HUDEP-2 (cell line): ENCODE measurements around the gene FARSA.
"Not testable (repeated sequence)": the region's sequence is repeated elsewhere in the genome, so short reads cannot be mapped to it uniquely, and the experiment has no call there.

Experiments used
- DNase-seq, 76 experiments: peaks; one replicate each; lab custom pipeline; 2025; ENCODE audit not compliant: unreplicated experiment in 76 of 76; lab: John Stamatoyannopoulos, UW

FARSA gene

DNA sequence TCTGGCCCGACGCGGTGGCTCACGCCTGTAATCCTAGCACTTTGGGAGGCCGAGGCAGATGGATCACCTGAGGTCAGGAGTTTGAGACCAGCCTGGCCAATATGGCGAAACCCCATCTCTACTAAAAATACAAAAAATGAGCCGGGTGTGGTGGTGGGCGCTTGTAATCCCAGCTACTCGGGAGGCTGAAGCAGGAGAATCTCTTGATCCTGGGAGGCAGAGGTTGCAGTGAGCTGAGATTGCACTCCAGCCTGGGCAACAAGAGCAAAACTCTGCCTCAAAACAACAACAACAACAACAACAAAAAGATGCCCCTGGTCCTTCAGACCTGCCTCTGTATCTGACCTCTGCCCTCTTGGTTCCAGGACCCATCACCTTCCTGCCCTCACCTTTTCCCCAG is 22.1 kb upstream of the FARSA start:
- DNase-seq = not testable (repeated sequence)

DNA sequence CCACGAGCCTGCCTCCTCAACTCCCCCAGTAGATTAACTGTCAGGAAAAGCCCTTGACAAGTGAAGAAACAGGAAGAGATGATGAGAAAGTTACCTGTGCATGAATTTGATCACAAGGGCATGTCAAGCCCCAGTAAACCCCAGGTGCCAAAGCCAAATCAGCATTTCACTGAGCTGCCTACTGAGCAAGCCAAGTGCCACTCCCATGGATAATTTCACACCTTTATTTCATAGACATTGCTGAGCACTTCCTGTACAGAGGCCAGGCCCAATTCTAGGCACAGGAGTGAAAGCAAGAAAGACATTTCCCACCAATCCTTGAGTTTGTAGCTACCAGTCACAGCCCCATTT is 21.1 kb upstream of the FARSA start:
- peak in 1 of 76 experiments; percentile 39 for DNase-seq

DNA sequence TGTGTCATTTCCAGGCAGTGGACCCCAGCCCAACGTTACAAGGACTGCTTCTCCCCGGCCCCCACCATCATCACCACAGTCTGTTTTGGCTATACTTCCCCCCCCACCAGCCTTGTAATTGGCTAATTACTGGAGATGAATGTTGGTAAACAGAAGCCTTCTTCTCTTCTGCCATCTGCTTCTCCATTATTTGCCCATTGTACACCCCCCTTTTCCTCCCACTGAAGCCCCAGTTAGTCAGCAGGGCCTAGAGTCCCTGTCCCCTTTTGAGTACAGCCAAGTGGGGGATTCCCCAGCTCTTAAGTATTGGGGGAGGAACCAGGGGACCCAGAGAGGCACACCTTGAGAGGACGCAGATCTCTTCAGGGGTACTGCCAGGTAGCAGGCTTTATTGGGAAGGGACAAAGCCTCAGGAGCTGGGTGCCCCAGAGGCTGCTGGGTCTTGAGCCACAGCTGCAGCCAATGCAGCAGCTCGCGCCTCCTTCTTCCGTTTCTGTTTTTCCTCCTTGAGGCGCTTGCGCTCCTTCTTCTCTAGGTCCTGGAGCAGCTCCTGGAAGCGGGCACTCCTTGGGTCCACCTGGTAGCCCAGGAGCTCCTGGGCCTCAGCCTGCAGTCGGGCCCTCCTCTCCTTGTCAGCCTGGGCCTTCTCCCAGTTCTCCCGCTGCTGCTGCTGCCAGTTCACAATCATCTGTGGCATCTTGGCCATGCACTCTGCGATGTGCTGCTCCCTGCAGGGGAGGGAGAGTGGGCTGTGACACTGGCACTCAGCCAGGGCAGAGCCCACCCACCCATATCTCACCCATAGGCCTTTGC is 20.5 kb upstream of the FARSA start:
- DNase-seq = peak in 3 of 76 experiments; percentile 18 to 39 (median 19)

DNA sequence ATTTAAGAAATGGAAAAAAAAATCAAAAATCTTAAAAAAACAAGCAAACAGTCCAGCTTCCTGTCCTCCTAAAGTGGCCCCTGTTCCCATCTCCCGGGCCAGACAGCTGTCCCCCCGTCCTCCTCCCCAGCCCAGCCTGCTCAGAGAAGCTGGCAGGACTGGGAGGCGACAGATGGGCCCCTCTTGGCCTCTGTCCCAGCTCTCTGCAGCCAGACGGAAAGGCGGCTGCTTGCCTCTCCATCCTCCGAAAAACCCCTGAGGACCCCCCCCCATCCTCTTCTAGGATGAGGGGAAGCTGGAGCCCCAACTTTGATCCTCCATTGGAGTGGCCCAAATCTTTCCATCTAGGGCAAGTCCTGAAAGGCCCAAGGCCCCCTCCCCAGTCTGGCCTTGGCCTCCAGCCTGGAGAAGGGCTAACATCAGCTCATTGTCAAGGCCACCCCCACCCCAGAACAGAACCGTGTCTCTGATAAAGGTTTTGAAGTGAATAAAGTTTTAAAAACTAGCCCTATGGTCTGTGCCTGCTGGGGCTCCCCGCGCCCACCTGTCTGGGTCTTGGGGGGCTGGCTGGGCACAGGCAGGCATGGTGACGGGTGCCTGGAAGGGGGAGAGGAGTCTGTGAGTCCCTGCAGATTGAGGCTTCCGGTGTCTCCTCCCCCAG is 19.8 kb upstream of the FARSA start:
- peak in 26 of 76 experiments; percentile 20 to 60 (median 48) for DNase-seq

GRCh38 chr19:12952488-12953137 is 19.1 kb upstream of the FARSA start:
- peak in 2 of 76 experiments; percentile 19 to 34 for DNase-seq

GRCh38 chr19:12952050-12952449 is 18.5 kb upstream of the FARSA start:
- not testable (repeated sequence) for DNase-seq

DNA sequence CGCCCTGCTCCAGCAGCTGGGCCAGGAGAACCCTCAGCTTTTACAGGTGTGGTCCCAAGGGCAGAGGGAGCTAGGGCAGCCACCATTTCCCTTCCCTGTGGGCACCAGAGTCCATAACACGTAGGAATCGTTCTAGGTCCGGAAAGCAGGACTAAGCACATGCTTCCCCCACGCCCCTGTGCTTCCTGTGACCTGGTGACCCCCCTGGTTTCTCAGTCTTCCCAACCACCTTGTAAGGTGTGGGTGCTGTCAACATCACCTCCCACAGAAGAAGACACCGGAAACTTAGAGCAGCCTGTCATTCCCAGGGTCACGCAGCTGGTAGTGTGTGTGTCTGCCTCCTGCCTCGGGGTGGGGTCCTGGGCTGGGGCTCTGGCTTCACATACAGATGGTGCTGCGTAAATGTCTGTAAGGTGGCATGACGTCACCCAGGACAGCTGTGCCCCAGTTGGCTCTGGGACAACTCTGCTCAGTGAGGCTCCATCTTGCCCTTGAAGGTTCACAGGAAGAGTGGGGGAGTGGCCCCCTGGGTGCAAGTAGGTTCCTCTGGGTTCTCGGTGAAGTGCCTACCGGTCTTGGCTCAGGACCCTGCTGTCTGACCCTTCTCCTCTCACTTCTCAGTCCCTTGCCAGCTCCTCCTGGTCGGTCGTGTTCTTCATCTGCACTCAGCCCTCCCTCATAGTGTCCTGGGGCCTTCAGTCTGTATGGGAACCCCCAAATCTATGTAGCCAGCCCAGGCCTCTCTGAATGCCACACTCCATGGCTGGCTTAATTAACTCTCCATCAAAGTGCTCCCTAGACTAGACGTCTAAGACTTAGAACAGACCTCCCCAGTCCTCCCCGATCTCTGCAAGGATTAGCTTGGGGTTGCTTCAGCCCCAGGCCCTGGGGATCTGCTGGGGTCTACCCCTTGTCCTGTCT is 16.1 kb upstream of the FARSA start:
- DNase-seq = peak in 1 of 76 experiments; percentile 6

DNA sequence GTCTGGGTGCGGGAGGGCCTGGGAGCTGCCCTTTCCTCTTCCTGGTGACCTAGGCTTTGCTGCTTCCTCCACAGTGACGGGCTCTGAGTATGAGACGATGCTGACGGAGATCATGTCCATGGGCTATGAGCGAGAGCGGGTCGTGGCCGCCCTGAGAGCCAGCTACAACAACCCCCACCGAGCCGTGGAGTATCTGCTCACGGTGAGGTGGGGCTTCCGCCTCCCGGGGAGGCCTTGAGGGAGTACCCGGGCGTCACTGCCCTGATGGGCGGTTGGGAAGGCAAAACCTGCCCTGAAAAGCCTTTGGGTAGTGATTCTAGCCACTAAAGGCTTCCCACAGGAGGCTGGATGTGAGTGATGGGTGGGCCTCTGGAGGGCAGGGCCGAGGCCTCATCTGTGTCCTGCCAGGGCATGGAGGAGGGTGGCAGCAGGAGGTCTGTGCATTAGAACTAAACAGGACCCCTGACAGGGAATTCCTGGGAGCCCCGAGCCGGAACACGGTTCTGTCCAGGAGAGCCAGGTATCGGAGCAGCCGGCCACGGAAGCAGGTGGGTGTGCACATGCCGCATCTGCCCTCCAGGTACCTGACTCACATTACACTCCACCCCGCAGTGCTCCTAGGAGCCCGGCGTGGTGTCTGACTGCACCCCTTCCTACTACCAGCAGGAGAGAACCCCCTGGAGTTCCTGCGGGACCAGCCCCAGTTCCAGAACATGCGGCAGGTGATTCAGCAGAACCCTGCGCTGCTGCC is 15.3 kb upstream of the FARSA start:
- DNase-seq = peak in 1 of 76 experiments; percentile 10

DNA sequence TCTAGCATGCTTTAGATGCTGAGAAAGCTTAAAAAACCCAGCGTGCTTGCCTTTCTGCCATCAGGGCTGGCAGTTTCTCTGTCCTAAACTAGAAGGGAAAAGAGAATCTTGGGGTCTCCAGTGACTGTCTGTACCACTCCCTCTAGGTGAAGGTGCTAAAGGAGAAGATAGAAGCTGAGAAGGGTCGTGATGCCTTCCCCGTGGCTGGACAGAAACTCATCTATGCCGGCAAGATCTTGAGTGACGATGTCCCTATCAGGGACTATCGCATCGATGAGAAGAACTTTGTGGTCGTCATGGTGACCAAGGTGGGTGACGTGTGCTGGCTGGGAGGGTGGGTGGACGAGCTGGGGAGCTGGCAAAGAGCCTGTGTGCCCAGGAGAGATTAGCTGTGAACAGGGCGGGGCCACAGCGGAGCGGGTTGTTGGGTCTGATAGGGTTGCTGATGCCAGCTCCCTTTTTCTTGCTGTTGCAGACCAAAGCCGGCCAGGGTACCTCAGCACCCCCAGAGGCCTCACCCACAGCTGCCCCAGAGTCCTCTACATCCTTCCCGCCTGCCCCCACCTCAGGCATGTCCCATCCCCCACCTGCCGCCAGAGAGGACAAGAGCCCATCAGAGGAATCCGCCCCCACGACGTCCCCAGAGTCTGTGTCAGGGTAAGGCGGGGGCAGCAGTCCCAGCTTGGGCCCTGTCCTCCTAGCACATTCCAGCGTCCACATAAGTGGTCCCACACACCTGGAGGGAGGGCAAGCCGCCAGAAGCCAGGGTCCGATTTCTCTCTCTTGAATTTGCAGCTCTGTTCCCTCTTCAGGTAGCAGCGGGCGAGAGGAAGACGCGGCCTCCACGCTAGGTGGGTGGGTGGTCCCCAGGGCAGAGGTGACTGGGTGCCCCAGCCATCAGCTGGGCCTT is 14.4 kb upstream of the FARSA start:
- DNase-seq = peak in 75 of 76 experiments; percentile 76 to 100 (median 99)

DNA sequence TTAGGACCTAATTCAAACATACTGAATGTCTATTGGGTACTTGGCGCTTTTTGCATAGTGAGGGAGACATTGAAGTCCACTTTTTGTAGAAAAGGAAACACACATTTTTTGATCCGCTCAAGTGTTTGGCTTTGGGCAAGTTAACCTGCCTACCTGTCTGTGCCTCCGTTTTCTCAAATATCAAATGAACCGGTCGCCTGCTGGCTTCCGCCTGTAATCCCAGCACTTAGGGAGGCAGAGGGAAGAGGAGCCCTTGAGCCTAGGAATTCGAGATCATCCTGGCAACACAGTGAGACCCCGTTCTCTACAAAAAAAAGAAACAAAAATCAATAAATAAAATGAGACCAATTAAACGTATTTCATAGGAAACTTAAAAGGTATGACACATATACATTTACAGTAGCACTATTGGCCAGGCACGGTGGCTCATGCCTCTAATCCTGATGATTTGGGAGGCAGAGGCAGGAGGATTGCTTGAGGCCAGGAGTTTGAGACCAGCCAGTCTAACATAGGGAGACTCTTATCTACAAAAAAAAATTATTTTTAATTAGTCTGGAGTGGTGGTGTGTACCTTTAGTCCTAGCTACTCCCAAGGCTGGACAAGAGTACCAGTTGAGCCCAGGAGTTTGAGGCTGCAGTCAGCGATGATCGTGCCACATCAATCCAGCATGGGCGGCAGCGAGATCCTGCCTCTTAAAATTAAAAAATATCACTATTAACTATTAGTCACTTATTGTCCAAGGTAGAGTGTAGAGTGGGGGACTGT is 13.4 kb upstream of the FARSA start:
- DNase-seq = peak in 2 of 76 experiments; percentile 41 to 50

DNA sequence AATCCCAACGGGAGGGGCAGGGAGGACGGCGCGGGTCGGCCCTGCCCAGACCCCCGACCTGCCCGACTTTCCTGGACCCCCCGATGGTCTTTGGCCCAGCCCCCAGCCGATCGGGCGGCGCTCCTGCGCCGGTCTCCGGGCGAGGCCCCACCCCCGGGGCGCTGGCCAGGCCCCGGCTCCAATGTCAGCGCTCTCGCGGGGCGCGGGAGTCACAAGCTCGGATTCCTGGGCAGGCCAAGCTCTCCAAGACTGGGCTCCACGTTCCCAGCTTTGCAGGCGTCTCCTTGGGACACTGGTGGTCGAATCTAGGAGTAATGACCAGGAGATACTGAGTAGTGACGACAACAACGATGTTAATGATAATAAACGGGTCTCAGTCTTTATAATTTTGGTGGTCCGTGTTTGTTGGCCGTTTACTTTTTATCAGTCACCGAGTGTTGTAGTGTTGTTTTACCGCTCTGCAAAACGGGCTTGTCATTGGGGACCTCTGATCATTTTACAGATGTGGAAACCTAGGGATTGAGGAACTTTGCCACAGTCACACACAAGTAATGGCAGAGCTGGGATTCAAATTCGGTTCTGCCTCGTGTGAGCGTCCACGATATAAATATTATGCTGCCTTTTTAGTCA is 12.7 kb upstream of the FARSA start:
- peak in 64 of 76 experiments; percentile 35 to 81 (median 68) for DNase-seq

DNA sequence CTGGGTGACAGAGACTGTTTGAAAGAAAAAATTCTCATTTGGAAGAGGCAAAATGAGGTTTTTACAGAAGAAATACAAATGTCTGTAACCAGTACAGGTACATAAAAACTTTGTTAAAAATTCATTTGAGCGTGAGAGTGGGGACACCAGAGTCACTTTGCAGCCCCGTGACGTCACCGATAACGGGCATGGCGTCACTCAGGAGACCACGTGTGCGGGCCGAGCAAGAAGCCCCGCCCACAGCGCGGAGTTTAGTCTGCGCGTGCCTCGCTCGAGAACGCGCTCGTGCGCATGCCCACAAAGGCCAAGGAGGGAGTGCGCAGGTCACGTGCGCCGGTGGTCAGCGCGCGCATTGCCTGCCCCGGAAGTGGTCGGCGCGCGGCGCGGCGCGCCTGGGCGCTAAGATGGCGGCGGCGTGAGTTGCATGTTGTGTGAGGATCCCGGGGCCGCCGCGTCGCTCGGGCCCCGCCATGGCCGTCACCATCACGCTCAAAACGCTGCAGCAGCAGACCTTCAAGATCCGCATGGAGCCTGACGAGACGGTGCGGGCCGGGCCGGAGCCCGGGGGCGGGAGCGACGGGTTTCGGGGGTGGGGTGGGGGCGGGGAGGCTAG is 12.1 kb upstream of the FARSA start, which contains the start of gene RAD23A:
TSS of gene RAD23A (plus strand) at position 384 of the 613 bp plus-strand sequence. CDS start at position 471, 87 bp downstream.
- DNase-seq = peak in 75 of 76 experiments; percentile 72 to 100 (median 99)

DNA sequence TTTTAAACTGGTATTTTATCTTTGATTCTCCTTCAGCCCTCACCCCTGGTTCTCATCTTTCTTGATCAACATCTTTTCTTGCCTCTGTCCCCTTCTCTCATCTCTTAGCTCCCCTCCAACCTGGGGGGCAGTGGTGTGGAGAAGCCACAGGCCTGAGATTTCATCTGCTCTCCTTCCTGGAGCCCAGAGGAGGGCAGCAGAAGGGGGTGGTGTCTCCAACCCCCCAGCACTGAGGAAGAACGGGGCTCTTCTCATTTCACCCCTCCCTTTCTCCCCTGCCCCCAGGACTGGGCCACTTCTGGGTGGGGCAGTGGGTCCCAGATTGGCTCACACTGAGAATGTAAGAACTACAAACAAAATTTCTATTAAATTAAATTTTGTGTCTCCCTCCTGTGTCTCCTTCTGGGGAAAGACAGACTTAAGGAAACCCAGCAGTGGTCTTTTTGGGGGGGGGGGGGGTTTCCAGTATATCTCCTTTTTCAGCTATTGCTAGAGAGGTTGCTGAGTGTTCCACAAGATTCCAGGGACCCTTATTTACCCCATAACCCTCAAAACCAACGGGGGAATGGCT is 10.7 kb upstream of the FARSA start:
- no peak for DNase-seq

DNA sequence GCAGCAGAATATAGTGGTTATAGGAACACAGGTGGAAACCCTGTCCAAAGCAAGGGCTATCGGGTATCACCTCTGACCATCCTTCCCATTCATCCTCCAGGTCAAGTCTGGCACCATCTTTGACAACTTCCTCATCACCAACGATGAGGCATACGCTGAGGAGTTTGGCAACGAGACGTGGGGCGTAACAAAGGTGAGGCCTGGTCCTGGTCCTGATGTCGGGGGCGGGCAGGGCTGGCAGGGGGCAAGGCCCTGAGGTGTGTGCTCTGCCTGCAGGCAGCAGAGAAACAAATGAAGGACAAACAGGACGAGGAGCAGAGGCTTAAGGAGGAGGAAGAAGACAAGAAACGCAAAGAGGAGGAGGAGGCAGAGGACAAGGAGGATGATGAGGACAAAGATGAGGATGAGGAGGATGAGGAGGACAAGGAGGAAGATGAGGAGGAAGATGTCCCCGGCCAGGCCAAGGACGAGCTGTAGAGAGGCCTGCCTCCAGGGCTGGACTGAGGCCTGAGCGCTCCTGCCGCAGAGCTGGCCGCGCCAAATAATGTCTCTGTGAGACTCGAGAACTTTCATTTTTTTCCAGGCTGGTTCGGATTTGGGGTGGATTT is 10.0 kb upstream of the FARSA start:
- DNase-seq = no peak

GRCh38 chr19:12940897-12941296 is 7.4 kb upstream of the FARSA start:
- no peak for DNase-seq

DNA sequence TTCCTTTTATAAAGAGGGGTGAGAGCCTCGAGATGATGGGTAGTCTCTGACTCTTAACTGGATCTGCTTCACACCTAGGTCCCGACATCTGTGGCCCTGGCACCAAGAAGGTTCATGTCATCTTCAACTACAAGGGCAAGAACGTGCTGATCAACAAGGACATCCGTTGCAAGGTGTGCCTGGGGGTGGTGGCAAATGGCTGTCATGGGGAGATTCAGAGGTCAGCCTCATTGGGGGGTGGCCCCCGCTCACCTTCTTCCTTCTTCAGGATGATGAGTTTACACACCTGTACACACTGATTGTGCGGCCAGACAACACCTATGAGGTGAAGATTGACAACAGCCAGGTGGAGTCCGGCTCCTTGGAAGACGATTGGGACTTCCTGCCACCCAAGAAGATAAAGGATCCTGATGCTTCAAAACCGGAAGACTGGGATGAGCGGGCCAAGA is 6.5 kb upstream of the FARSA start:
- no peak for DNase-seq
